IMR-90 (cell line): ENCODE data around the gene PLCG2. TPM values are rescaled to one million over a fixed set of nuclear protein-coding genes. Genes with fewer than 3 reads are reported as not detected.

Source experiments
- ATAC-seq: fragments of 200-7000 bp; cut with Tn5 transposase; 2 replicates; pipeline ENCODE4 v1.9.1; 2020; ENCODE audit warnings: low read depth, mild to moderate bottlenecking, moderate library complexity
- BruUV-seq: library from RNA; stranded (reverse); fragments of 400-500 nt; replicated peaks from 2 replicates; lab custom pipeline; 2021; lab: Mats Ljungman, UMichigan
- CTCF ChIA-PET: fragments of 300-600 bp; formaldehyde crosslinking; extraction: SDS; loops from one replicate; lab custom pipeline; 2021; ENCODE audit warnings: antibody characterized with exemption; lab: Yijun Ruan, JAX
- POLR2A ChIA-PET: fragments of 300-600 bp; sonication (Branson Sonifier 250); formaldehyde crosslinking; loops from one replicate; lab custom pipeline; 2022; ENCODE audit warnings: antibody characterized with exemption; ENCODE audit not compliant: unreplicated experiment; lab: Charles Lee
- DNase-seq: peaks from one replicate; pipeline ENCODE4 v3.0.0; 2013
- H2AFZ ChIP-seq: replicated peaks from 2 replicates; pipeline ENCODE3; 2013; ENCODE audit warnings: low read length, mild to moderate bottlenecking; ENCODE audit not compliant: poor library complexity
- H2AK5ac ChIP-seq: 2 replicates; pipeline ENCODE4 v1.6.1; 2013; ENCODE audit warnings: low read depth, low read length, inconsistent platforms
- H2AK9ac ChIP-seq: replicated peaks from 2 replicates; pipeline ENCODE3; 2013; ENCODE audit warnings: mild to moderate bottlenecking, low read depth, low read length, moderate library complexity; ENCODE audit not compliant: poor library complexity
- H2BK120ac ChIP-seq: 2 replicates; pipeline ENCODE4 v1.6.1; 2013; ENCODE audit warnings: low read depth, low read length, inconsistent platforms
- H2BK15ac ChIP-seq: 3 replicates; pipeline ENCODE4 v1.6.1; 2013; ENCODE audit warnings: low read depth, low read length, inconsistent platforms
- H2BK20ac ChIP-seq: 2 replicates; pipeline ENCODE4 v1.6.1; 2013; ENCODE audit warnings: low read depth, mild to moderate bottlenecking, inconsistent platforms, low read length, moderate library complexity
- H2BK5ac ChIP-seq: 2 replicates; pipeline ENCODE4 v1.6.1; 2013; ENCODE audit warnings: mild to moderate bottlenecking, low read depth, low read length, inconsistent platforms; ENCODE audit not compliant: poor library complexity, severe bottlenecking
- H3K14ac ChIP-seq: replicated peaks from 2 replicates; pipeline ENCODE4 v1.6.1; 2013; ENCODE audit warnings: low read depth, low read length, inconsistent platforms
- H3K18ac ChIP-seq: 2 replicates; pipeline ENCODE4 v1.6.1; 2013; ENCODE audit warnings: low read depth, low read length, control low read depth
- H3K23ac ChIP-seq: 2 replicates; pipeline ENCODE4 v1.6.1; 2013; ENCODE audit warnings: low read depth, low read length, inconsistent platforms
- H3K27ac ChIP-seq: 2 replicates; pipeline ENCODE4 v1.5.1; 2013; ENCODE audit warnings: mild to moderate bottlenecking, control low read depth, low read length; ENCODE audit not compliant: insufficient read depth
- H3K27me3 ChIP-seq: 2 replicates; pipeline ENCODE4 v1.6.1; 2013; ENCODE audit warnings: low read length; ENCODE audit not compliant: control insufficient read depth, insufficient read depth
- H3K36me3 ChIP-seq: 2 replicates; pipeline ENCODE4 v1.6.1; 2013; ENCODE audit warnings: low read length, mixed read lengths; ENCODE audit not compliant: control insufficient read depth, insufficient read depth
- H3K4ac ChIP-seq: 2 replicates; pipeline ENCODE4 v1.6.1; 2013; ENCODE audit warnings: low read depth, low read length, inconsistent platforms
- H3K4me1 ChIP-seq: 2 replicates; pipeline ENCODE4 v1.6.1; 2013; ENCODE audit warnings: low read length, mixed read lengths; ENCODE audit not compliant: control insufficient read depth, insufficient read depth
- H3K4me2 ChIP-seq: 2 replicates; pipeline ENCODE4 v1.6.1; 2013; ENCODE audit warnings: low read depth, mild to moderate bottlenecking, control low read depth, low read length, moderate library complexity
- H3K4me3 ChIP-seq: 2 replicates; pipeline ENCODE4 v1.5.1; 2013; ENCODE audit warnings: low read depth, mild to moderate bottlenecking, control low read depth, low read length, moderate library complexity; ENCODE audit not compliant: insufficient read depth
- H3K56ac ChIP-seq: 2 replicates; pipeline ENCODE4 v1.6.1; 2013; ENCODE audit warnings: low read length, inconsistent platforms; ENCODE audit not compliant: insufficient read depth; ENCODE audit errors: extremely low read depth
- H3K79me1 ChIP-seq, 2 experiments: 2 replicates each; pipeline ENCODE4 v1.6.1; 2013; ENCODE audit warnings: low read length in 2 of 2, inconsistent platforms in 1 of 2, low read depth in 1 of 2
- H3K9ac ChIP-seq: 2 replicates; pipeline ENCODE4 v1.6.1; 2013; ENCODE audit warnings: low read depth, low read length, control low read depth
- H3K9me1 ChIP-seq: 2 replicates; pipeline ENCODE4 v1.6.1; 2013; ENCODE audit warnings: low read length, inconsistent platforms; ENCODE audit not compliant: insufficient read depth
- H3K9me3 ChIP-seq: 2 replicates; pipeline ENCODE4 v1.6.1; 2013; ENCODE audit warnings: low read length; ENCODE audit not compliant: control insufficient read depth, insufficient read depth
- H4K20me1 ChIP-seq: 2 replicates; pipeline ENCODE4 v1.6.1; 2013; ENCODE audit warnings: low read length, inconsistent platforms; ENCODE audit not compliant: insufficient read depth
- H4K5ac ChIP-seq: 2 replicates; pipeline ENCODE4 v1.6.1; 2013; ENCODE audit warnings: mild to moderate bottlenecking, low read depth, low read length, control low read depth
- H4K8ac ChIP-seq, 2 experiments: 2 replicates each; pipeline ENCODE4 v1.6.1; 2013; ENCODE audit warnings: low read depth in 2 of 2, low read length in 2 of 2, control low read depth in 1 of 2, inconsistent platforms in 1 of 2
- H4K91ac ChIP-seq: 2 replicates; pipeline ENCODE4 v1.6.1; 2013; ENCODE audit warnings: low read depth, low read length, inconsistent platforms; ENCODE audit not compliant: insufficient read depth
- BHLHE40 ChIP-seq: fragments of 150-350 bp; IDR thresholded peaks from 2 replicates; pipeline ENCODE4 v1.6.1; 2016; ENCODE audit warnings: mild to moderate bottlenecking, low read depth, low read length
- CEBPB ChIP-seq: IDR thresholded peaks from 2 replicates; pipeline ENCODE4 v1.6.1; 2012; ENCODE audit warnings: low read depth, low read length, improper control_type of control experiment
- CHD1 ChIP-seq: IDR thresholded peaks from 2 replicates; pipeline ENCODE4 v1.6.1; 2012; ENCODE audit warnings: low read depth, low read length, improper control_type of control experiment
- CTCF ChIP-seq: conservative IDR thresholded peaks from 2 replicates; pipeline ENCODE4 v1.5.1; 2012; ENCODE audit warnings: mild to moderate bottlenecking, low read depth, low read length, improper control_type of control experiment
- ELK1 ChIP-seq: fragments of 150-350 bp; IDR thresholded peaks from 2 replicates; pipeline ENCODE4 v1.6.1; 2016; ENCODE audit warnings: low read depth, mild to moderate bottlenecking, low read length, moderate library complexity, borderline replicate concordance
- FOS ChIP-seq: fragments of 150-350 bp; IDR thresholded peaks from 2 replicates; pipeline ENCODE4 v1.6.1; 2016; ENCODE audit warnings: low read depth, low read length
- MAFK ChIP-seq: IDR thresholded peaks from 2 replicates; pipeline ENCODE4 v1.6.1; 2012; ENCODE audit warnings: low read depth, low read length, improper control_type of control experiment
- MAZ ChIP-seq: IDR thresholded peaks from 2 replicates; pipeline ENCODE4 v1.6.1; 2012; ENCODE audit warnings: low read depth, mild to moderate bottlenecking, low read length, improper control_type of control experiment, moderate library complexity, borderline replicate concordance
- MXI1 ChIP-seq: IDR thresholded peaks from 2 replicates; pipeline ENCODE4 v1.6.1; 2012; ENCODE audit warnings: low read depth, mild to moderate bottlenecking, low read length, moderate library complexity, borderline replicate concordance
- NFE2L2 ChIP-seq: fragments of 150-350 bp; IDR thresholded peaks from 2 replicates; pipeline ENCODE4 v1.6.1; 2016; ENCODE audit warnings: low read depth, mild to moderate bottlenecking, low read length
- POLR2A ChIP-seq: IDR thresholded peaks from 2 replicates; pipeline ENCODE4 v1.6.1; 2012; ENCODE audit warnings: mild to moderate bottlenecking, low read depth, low read length
- RAD21 ChIP-seq: IDR thresholded peaks from 2 replicates; pipeline ENCODE4 v1.6.1; 2012; ENCODE audit warnings: low read length, improper control_type of control experiment
- RCOR1 ChIP-seq: IDR thresholded peaks from 2 replicates; pipeline ENCODE4 v1.6.1; 2012; ENCODE audit warnings: mild to moderate bottlenecking, low read length, improper control_type of control experiment; ENCODE audit not compliant: insufficient replicate concordance
- RFX5 ChIP-seq: IDR thresholded peaks from 2 replicates; pipeline ENCODE4 v1.8.0; 2012; ENCODE audit warnings: low read depth, mild to moderate bottlenecking, low read length, moderate library complexity
- SMC3 ChIP-seq: fragments of 150-350 bp; IDR thresholded peaks from 2 replicates; pipeline ENCODE4 v1.6.1; 2016; ENCODE audit warnings: low read depth, mild to moderate bottlenecking, antibody characterized with exemption, low read length, moderate library complexity
- USF2 ChIP-seq: fragments of 150-350 bp; IDR thresholded peaks from 2 replicates; pipeline ENCODE4 v1.6.1; 2017; ENCODE audit warnings: mild to moderate bottlenecking, antibody characterized with exemption, low read length, low read depth
- WGBS, 2 experiments: methylation state at CpG; one replicate each; pipeline versions ENCODE4 v1.1.5 to v1.1.7; 2013; ENCODE audit warnings: missing lambda C conversion rate in 2 of 2; ENCODE audit not compliant: insufficient read length in 1 of 2; ENCODE audit errors: extremely low coverage in 2 of 2; 5-methylcytosine and 5-hydroxymethylcytosine counted together
- dilution Hi-C: fragments of 300-500 bp; cut with HindIII; formaldehyde crosslinking; loops from one replicate; pipeline ENCODE4 v1.14.3; 2018; ENCODE audit warnings: low sequenced_read_pairs; ENCODE audit not compliant: unreplicated experiment
- in situ Hi-C: fragments of 300-500 bp; cut with MboI; formaldehyde crosslinking; loops from 3 replicates; pipeline ENCODE4 v1.14.3; 2019; ENCODE audit warnings: low sequenced_read_pairs, inconsistent platforms, mixed read lengths
- intact Hi-C: fragments of 100-400 bp; cut with micrococcal nuclease; formaldehyde crosslinking; loops from 2 replicates; pipeline ENCODE4 v1.10.0; 2022
- polyA plus RNA-seq, 3 experiments: library from polyadenylated mRNA; depleted of rRNA; stranded (reverse); fragments of >200 nt; gene quantifications; 2 replicates each; pipeline ENCODE4 v1.2.3, GENCODE V29; 2012; ENCODE audit warnings: low replicate concordance in 1 of 3
- total RNA-seq: library from RNA; depleted of rRNA; stranded (reverse); fragments of >200 nt; gene quantifications from 2 replicates; pipeline ENCODE4 v1.2.3, GENCODE V29; 2012

Gene PLCG2
- total and polyA plus RNA-seq, 2 of the 4 experiments (the other 2 are of a cell fraction) = 0.14 to 0.18 TPM

- Histone ChIP-seq H4K8ac (no peak overlapping the region), H3K9me1 (no peaks in the 10 kb centered on the region), H3K4me2 (no peak overlapping the region), H2BK15ac (no peak overlapping the region), H3K18ac (no peak overlapping the region), H2AFZ (no peak overlapping the region), H3K4ac (no peak overlapping the region), H4K20me1 (no peaks in the 10 kb centered on the region), H2BK5ac (no peak overlapping the region), H3K36me3 (no peaks in the 10 kb centered on the region), H2AK9ac (no peak overlapping the region), H3K14ac (no peak overlapping the region), H3K56ac (no peak overlapping the region), H4K5ac (no peak overlapping the region), H3K23ac (no peak overlapping the region), H3K9me3 (no peaks in the 10 kb centered on the region), H3K9ac (no peak overlapping the region), H2BK120ac (no peak overlapping the region), H3K27me3 (peaks cover 8% of the 10 kb centered on the region; the same call in 1 of the 2 replicates), H2BK20ac (no peak overlapping the region), H4K91ac (no peak overlapping the region), H3K4me1 (no peaks in the 10 kb centered on the region), H3K27ac (no peak overlapping the region), H2AK5ac (no peak overlapping the region), H3K4me3 (no peak overlapping the region), H3K79me1 (no peaks in the 10 kb centered on the region)
- TF ChIP-seq FOS (no peak), MAZ (no peak), MXI1 (no peak), CTCF (no peak), RFX5 (no peak), CHD1 (no peak), NFE2L2 (no peak), USF2 (no peak), POLR2A (no peak), CEBPB (no peak), RAD21 (no peak), RCOR1 (no peak), SMC3 (no peak), ELK1 (no peak), BHLHE40 (no peak), MAFK (no peak)
- WGBS, 2 experiments = no CpG with 5 or more reads among the region's 5 CpGs
- dilution Hi-C loops (no loop called here), in situ Hi-C loops (no loop called here), intact Hi-C loops (no loop called here)
- no TSS peak for BruUV-seq
- CTCF ChIA-PET = no interaction called here
- no peak for ATAC-seq
- POLR2A ChIA-PET = no interaction called here
- no peak for DNase-seq
These were observed 47.4 kb downstream of the PLCG2 start for GRCh38 chr16:81826523-81826922.
